ENCODE data around the gene NR0B2.

GRCh38 chr1:26882696-26883463, 30.9 kb downstream of the NR0B2 start:
- TF ChIP-seq GATA3 (IDR thresholded peaks at IDR 0.05; ENCODE audit: low read depth, low read length) (no peak), GATA2 (IDR thresholded peaks at IDR 0.05; ENCODE audit: low read depth, low read length) (no peak)

Data from SH-SY5Y (cell line).